D721Med (cell line): ENCODE data around the gene FKBP4.

ENCODE experiments used
- DNase-seq: peaks from one replicate; pipeline ENCODE4 v3.0.0; 2011; ENCODE audit warnings: low spot score; ENCODE audit not compliant: insufficient read length
- FAIRE-seq: peaks from 2 replicates; lab custom pipeline; 2011; peaks lifted over from hg19 to GRCh38; lab: Jason Lieb, UNC
- TF ChIP-seq, protein P1 (sequence below): IDR thresholded peaks from 2 replicates; pipeline ENCODE4 v1.5.1; 2012; ENCODE audit warnings: mild to moderate bottlenecking, control low read depth; ENCODE audit not compliant: insufficient read depth; ENCODE audit errors: missing control alignments

The FKBP4 gene

DNA sequence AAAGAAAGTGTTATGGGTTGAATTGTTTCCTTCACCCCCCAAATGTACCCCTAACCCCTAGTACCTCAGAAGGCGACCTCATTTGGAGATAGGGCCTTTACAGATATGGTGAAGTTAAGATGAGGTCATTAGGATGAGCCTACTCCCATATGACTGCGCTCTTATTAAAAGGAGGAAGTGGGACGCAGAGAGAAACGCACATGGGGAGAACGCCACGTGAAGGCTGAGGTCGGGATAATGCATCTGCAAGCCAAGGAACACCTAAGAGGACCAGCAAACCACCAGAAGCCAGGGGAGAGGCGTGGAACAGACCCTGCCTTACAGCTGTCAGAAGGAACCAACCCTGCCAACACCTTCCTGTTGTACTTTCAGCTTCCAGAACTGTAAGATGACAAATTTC lies 41.8 kb downstream of the FKBP4 start:
- TF ChIP-seq, protein P1, sequence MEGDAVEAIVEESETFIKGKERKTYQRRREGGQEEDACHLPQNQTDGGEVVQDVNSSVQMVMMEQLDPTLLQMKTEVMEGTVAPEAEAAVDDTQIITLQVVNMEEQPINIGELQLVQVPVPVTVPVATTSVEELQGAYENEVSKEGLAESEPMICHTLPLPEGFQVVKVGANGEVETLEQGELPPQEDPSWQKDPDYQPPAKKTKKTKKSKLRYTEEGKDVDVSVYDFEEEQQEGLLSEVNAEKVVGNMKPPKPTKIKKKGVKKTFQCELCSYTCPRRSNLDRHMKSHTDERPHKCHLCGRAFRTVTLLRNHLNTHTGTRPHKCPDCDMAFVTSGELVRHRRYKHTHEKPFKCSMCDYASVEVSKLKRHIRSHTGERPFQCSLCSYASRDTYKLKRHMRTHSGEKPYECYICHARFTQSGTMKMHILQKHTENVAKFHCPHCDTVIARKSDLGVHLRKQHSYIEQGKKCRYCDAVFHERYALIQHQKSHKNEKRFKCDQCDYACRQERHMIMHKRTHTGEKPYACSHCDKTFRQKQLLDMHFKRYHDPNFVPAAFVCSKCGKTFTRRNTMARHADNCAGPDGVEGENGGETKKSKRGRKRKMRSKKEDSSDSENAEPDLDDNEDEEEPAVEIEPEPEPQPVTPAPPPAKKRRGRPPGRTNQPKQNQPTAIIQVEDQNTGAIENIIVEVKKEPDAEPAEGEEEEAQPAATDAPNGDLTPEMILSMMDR: no peak
- DNase-seq: no peak

DNA sequence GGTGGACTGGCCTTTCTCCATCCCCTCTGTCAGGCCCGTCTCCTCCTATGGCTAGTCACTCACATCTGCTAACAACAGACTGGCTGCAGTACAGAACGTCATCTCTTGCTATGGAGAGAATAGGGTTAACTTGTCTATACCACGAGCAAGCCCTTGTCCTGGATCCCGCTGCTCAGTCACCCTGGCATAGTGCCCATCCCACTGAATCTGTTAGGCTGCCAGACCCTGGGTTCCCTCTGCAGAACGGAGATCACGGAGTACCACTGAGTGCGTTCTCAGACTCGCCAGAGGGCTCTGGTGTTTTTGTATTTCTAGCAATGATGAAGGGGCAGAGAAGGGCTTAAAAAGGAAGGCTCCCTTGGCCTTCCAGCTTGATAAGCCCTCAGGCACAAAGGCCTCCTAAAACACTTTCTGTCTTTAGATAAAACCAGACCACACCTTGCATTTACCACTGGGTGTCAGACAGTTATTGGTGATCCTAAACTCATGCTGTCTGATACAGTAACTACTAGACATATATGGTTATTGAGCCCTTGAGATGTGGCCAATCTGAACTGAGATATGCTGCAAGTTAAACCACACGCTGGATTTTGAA lies 46.4 kb downstream of the FKBP4 start:
- TF ChIP-seq, protein P1: no peak
- no peak for DNase-seq
- FAIRE-seq: no peak

More for the DNA sequence above, 41.8 kb downstream of the FKBP4 start:
- no peak for FAIRE-seq

DNA sequence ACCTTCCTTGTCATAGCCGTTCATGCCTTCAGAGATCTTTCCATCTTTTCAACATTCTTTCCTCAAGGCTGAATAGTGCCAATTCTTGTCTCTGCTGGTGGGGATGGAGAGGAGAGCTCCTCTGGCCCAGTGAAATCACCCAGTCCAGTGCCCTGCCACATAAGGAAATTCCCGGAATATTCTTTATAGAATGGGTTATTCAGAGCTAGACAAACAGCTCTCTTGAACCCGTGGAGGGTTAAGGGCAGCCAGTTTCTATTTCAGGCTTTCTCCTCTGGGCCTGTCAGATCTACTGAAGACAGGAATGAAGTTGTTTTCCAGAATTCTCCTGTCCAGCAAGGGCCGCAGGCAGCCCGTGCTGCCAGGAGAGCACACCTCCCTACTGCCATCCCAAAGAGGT lies 48.2 kb downstream of the FKBP4 start:
- no peak for FAIRE-seq
- TF ChIP-seq, protein P1: no peak

DNA sequence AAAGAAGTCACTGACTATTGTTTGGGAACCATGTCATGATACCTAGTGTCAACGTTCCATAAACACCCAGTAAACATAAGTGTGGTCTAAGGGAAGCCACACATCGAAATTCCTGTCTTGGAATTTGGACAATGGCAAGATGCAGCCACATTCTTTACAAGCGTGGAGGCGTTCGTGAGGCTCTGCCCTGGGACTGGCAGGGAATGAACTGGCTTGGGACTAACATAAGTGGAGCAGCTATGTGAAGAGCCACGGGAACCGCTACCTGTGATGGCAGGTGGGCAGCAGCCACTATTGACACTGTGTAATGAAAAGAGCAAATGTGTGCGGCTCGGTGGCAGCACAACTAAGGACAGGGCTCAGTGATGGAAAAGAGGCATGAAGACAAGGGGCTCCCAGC lies 50.0 kb downstream of the FKBP4 start:
- DNase-seq (no peak), FAIRE-seq (no peak)
- TF ChIP-seq, protein P1: no peak

More for the DNA sequence above, 48.2 kb downstream of the FKBP4 start:
- DNase-seq: no peak

DNA sequence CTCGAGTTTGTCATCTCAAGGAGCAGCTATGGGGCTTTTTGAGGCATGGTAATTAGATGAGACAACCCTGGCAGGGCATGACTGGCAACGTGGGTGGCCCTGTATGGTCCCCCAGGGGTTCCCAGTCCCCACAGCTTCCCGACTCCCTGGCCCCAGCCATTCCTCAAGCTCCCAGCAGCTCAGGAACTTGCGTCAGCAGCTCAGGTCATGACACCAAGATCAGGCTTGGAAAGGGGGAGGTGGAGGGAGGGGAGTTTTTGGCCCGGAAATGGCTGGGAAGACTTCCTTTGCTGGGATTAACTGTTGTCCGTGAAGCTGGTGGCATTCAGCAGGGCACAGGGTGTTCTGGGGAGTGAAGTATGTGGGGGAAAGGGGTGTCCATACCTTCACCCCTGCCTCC lies 50.5 kb downstream of the FKBP4 start:
- no peak for FAIRE-seq
- no peak for DNase-seq
- TF ChIP-seq, protein P1: no peak

DNA sequence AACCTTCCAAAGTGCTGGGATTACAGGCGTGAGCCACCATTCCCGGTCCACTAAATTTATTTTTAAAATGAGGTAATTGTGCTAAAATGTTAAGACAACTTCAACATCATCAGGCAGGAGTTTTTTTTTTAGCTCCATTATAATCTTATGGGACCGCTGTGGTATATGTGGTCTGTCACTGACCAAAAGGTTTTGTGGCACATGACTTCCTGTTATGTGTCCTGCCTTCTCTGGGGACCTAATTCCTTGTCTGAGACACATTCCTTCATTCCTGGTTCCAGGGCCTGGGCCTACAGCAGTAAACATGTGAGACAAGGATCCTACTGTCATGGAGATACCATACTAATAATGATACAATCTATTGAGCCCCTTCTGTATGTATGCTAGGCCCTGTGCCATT lies 57.2 kb downstream of the FKBP4 start:
- DNase-seq (no peak), FAIRE-seq (no peak)
- TF ChIP-seq, protein P1: no peak

DNA sequence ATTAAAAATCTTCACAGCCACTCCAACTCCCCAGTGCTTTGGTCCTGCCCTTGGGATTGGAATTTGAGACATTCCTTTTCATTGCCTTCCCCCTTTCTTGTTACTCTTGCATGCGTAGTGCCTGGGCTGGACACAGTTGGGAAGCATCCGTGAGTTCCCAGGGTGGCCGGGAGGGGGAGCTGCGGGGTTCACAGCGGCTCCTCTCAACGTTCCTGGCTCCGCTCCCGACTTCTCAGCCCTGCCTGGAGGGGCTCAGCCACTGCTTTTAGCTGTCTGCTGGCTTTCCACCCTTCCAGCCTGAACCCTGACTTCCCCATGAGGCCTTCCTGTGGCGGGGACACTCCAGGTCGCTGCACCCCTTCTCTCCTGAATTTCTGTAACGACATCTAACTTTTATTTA lies 58.9 kb downstream of the FKBP4 start:
- peak; percentile 88 for DNase-seq
- TF ChIP-seq, protein P1: peak; percentile 82
- FAIRE-seq: no peak
